GM21423 (cell line): Measurements from ENCODE around the gene PRR19.

Experiments used
- ATAC-seq: cut with Tn5 transposase; IDR thresholded peaks from one replicate; pipeline ENCODE4 v1.9.1; 2021; ENCODE audit warnings: mild to moderate bottlenecking, moderate library complexity; ENCODE audit not compliant: unreplicated experiment

The PRR19 gene

DNA sequence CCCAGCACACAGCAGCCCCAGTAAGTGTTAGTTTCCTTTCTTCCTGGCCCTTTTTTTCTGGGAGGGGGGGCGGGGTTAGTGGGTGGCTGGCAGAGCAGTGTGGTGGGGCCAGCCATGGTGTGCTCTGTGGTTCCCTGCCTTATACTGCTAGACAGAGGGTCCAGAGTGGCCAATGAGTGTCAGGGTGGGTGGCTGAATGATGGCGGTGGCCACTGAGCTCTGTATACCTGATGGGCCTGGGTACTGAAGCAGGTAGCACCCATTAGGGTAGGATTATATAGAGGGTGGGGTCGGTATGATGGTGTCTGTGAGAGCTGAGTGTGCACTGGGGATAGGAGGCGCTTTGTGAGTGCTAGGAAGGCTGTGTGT is 19.1 kb upstream of the PRR19 start:
- no peak for ATAC-seq

DNA sequence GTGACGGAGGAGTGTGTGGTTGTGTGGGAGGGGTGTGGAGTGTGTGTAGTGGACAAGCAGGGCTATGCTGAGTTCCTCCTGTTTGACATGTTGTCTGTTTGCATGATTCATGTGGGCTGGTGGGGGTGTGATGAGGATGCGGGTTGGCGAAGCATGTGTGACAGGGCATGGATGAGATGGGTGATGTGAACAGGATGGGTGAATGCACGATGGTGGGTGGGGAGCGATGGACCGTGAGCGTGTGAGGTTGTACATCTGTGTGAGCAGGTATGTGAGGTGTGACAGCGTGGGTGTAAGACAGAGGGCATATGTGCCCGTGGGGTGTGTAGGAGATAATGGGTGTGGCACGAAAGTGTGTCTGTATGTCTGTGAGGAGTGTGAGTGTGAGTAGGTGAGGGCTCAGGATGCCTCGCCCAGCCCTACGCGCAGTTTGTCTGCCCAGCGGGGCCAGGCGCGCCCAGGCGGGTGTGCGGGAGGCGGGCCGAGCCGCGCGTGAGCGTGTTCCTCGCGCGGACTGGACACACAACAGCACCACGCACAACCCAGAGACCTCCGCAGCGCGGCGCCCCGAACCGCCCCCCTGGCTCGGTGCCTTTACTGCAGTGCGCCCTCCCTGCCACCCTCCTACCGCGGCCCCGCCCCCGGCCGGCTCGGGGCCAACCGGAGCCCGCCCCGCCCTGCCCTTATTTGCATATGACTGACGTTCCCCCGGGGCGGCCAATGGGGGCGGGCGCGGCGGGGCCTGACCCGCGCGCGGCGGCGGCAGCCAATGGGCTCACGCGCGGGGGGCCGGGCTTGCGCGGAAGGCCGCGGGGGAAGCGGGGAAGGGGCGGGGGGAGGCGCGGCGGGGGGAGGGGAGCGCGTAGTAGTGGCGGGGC is 18.5 kb upstream of the PRR19 start:
- peak; percentile 41 for ATAC-seq

DNA sequence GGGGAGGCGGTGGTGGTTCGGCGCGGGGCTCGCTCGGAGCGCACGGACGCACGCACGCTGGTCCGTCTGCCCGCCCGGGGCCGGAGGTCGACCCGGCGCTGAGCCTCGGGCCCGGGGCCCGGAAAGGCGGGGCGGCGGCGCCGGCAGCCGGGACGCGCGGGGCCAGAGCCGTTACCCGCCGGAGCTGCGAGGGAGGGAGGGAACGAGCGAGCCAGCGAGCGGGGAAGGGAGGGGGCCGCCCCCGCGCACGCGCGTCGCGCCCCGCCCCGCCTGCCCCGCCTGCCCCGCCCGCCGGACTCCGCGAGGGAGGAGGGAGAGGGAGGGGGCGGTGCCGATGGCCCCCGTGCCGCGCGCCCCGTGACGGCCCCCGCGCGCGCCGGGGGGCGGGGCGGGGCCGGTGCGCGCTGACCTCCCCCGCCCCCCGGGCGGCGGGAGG is 17.8 kb upstream of the PRR19 start:
- peak; percentile 34 for ATAC-seq

DNA sequence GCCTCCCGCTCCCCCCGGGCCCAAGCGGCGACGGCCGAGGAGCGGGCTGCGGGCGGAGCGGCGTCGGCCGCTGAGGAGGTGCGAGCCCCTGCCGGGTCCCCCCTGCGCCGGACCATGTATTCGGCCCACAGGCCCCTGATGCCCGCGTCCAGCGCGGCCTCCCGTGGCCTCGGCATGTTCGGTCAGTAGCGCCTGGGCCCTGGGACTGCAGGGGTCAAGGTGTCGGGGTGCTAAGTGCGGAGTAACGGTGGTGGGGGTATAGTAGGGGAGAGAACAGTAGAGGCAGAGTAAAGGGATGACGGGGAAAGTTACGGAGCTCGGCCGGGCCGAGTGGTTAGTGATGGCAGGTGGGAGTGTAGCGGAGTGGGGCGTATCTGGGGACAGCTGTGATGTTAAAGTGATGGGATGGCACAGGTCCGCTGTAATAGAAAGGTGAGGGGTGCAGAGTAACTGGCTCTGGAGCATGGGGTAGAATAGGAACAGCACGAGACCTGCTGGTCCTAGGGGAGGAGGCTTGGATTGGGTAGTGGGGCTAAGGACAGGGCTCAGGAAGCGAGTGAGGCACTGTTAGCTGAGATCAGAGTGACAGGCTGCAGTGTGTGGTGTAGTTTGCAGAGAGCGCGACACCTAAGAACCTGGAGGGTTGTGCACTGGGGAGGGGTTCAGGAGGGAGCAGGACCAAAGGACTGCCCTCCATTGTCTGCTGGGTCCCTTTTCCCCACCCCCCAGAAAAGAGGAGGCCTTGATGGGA is 17.2 kb upstream of the PRR19 start:
- ATAC-seq, result no peak

DNA sequence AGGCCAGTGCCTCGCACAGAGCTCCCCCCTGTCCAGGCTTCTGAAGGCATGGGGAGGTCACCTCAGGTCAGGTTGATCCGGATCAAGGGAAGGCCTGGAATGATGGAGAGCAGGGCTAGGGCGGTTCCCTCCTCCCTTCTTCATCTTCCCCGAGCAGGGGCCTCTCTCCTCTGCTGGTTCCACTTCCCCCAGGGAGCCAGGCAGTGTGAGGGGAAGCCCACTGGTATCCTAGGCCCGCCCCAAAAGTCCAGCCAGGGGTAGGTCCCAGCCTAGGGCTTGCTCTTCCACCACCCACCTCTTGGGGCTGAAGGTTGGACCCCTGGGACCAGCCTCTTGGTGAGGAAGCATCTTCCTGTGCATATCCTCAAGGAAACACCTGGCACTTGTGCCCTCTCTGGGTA is 16.4 kb upstream of the PRR19 start:
- no peak for ATAC-seq

DNA sequence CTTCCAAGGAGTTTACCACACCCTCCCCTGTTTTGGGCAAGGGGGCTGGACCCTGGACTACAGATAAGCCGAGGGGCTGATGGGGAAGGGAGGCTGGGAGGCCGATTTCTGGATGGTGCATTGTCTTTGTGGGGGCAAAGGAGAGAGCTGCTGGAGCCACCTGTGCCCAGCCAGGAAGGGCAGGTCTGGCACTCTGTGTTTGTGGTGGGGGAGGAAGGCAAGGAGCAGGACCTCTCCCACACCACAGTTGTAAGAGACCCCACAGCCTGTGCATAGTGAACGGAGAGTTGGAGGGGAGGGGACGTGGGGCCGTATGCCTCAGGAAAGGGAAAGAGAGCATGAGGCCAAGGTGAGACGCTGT is 16.0 kb upstream of the PRR19 start:
- ATAC-seq, result no peak

DNA sequence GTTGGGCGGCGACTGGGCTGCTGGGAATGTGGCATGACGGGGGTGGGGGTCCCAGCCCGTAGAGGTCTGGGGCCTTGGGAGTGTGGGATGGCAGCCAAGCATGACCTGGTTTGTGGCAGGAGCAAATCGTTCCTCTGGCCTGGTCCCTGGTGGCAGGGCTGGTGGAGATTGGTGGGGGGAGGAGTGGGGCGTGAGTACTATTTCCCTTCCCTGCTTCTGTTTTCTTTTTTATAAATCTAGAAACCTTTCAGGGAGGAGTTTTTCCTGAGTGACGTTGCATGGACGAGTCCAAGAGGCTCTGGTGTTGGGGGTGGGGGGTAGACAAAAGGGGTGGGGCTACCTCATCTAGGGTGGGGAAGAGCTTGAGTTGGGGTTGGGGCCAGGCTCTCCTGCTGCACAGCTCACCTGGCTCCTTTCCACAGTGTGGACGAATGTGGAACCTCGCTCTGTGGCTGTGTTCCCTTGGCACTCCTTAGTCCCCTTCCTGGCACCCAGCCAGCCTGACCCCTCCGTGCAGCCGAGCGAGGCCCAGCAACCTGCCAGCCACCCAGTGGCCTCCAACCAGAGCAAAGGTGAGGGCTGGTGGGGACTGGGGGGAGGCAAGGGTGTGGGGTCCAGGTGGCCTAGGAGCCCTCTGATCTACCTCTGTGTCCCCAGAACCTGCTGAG is 15.4 kb upstream of the PRR19 start:
- ATAC-seq, result no peak

DNA sequence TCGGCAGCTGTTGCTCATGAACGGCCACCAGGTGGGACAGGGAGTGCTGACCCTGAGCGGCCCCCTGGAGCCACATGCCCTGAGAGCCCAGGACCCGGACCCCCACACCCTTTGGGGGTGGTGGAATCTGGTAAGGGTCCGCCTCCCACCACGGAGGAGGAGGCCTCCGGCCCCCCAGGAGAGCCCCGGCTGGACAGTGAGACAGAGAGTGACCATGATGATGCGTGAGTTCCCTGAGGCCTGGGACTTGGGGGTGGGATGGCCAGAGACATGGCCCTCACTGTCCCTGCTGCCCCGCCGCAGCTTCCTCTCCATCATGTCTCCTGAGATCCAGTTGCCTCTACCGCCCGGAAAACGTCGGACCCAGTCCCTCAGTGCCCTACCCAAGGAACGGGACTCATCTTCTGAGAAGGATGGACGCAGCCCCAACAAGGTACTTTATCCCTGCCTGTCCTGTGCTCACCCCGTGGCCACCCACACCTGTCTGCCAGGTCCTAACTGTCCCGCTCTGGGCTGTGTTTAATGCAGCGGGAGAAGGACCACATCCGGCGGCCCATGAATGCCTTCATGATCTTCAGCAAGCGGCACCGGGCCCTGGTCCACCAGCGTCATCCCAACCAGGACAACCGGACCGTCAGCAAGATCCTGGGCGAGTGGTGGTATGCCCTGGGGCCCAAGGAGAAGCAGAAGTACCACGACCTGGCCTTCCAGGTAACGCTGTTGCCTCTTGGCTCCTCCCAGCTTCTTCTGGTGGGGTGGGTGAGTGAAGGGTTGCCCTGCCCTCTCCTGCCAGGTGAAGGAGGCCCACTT is 14.7 kb upstream of the PRR19 start:
- no peak for ATAC-seq

DNA sequence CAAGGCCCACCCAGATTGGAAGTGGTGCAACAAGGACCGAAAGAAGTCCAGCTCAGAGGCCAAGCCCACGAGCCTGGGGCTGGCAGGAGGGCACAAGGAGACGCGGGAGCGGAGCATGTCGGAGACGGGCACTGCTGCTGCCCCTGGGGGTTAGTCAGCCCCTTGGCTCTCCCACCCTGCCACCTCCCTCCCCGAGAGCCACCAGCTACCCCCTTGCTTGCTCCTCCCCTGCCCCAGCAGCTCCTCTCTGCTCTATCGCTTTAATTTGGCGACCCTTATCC is 14.2 kb upstream of the PRR19 start:
- ATAC-seq, result no peak

DNA sequence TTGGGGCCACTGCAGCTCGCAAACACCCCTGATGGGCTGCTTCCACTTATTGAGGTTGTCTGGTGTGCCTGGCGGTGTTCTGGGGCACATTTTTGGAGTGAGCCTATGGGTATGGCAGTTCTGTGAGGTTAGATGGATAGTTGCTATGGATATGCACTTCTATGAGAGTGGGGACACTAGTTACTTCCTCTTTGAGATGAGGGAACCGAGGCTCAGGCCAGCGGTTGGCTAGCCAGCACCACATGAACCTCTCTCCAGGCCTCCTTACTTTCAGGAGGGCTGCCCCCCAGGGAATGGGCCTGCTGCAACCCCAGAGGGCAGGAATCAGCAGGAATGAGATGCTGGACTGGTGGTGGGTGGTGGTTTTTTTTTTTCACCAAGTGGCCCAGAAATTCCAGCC is 13.5 kb upstream of the PRR19 start:
- ATAC-seq, result no peak

DNA sequence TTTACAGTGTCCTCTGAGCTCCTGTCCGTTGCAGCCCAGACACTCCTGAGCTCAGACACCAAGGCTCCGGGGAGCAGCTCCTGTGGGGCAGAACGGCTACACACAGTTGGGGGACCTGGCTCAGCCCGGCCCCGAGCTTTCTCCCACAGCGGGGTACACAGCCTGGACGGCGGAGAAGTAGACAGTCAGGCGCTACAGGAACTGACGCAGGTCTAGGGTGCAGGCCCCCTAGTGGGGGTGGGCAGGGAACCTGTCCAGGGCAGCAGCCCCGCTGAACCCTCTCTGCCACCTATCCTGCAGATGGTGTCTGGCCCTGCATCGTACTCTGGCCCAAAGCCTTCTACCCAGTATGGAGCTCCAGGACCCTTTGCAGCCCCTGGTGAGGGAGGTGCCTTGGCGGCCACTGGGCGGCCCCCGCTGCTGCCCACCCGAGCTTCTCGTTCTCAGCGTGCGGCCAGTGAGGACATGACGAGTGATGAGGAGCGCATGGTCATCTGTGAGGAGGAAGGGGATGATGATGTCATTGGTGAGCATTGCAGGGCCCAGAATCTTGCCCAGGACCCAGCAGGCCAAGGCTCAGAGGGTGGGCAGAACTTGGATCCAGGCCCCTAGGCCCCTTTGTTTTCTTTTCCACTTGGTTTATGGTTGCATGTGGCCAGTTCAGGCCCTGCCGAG is 12.9 kb upstream of the PRR19 start:
- no peak for ATAC-seq

DNA sequence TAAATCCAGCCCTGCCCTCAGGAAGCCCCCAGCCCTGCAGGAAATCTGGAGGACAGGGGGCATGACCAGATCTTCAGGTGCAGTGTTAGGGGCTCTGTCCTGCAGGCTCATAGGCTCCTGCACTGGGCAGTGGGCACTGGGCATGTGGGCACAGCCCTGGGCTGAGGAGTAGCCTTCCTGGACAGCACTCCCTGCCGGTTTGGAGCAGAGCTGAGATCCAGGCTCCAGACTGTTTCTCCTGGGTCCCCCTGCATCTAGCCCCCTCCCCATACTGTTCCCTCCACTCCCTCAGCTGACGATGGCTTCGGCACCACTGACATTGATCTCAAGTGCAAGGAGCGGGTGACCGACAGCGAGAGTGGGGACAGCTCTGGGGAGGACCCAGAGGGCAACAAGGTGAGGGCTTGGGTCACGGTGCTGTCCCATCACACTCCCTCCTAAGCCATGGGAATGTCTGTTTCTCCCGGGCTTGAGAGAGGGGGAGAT is 12.3 kb upstream of the PRR19 start:
- ATAC-seq, result no peak

DNA sequence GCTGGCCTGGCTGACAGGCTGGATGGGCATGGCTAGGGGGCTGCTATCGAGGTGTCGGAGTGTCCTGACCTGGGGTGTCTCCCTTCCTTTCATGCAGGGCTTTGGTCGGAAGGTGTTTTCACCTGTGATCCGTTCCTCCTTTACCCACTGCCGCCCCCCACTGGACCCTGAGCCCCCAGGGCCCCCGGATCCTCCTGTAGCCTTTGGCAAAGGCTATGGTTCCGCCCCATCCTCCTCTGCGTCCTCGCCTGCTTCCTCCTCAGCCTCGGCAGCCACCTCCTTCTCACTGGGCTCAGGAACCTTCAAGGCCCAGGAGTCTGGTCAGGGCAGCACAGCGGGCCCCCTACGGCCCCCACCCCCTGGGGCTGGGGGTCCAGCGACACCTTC is 11.8 kb upstream of the PRR19 start:
- no peak for ATAC-seq

DNA sequence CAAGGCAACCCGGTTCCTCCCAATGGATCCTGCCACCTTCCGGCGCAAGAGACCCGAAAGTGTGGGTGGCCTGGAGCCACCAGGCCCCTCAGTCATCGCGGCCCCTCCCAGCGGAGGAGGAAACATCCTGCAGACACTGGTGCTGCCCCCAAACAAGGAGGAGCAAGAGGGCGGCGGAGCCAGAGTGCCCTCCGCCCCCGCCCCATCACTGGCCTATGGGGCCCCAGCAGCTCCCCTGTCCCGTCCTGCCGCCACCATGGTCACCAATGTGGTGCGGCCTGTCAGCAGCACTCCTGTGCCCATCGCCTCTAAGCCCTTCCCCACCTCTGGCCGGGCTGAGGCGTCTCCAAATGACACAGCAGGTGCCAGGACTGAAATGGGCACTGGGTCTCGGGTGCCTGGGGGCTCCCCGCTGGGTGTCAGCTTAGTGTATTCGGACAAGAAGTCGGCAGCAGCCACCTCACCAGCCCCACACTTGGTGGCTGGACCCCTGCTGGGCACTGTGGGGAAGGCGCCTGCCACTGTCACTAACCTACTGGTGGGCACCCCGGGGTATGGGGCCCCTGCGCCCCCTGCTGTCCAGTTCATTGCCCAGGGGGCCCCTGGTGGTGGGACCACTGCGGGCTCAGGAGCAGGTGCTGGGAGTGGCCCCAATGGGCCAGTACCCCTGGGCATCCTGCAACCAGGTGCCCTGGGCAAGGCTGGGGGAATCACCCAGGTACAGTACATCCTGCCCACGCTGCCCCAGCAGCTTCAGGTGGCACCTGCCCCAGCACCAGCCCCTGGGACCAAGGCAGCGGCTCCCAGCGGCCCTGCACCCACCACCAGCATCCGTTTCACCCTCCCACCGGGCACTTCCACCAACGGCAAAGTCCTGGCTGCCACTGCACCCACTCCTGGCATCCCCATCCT is 11.2 kb upstream of the PRR19 start:
- no peak for ATAC-seq

DNA sequence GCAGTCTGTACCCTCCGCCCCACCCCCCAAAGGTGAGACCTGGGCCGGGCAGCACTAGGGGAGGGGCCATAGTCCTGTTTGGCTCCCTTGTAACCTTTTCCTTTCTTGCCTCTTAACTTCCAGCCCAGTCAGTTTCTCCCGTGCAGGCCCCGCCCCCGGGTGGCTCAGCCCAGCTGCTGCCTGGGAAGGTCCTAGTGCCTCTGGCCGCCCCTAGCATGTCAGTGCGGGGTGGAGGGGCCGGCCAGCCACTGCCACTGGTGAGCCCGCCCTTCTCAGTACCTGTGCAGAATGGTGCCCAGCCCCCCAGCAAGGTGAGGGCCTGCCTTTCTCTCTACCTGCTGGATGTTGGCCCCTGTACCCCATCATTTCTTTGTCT is 10.5 kb upstream of the PRR19 start:
- ATAC-seq, result no peak

DNA sequence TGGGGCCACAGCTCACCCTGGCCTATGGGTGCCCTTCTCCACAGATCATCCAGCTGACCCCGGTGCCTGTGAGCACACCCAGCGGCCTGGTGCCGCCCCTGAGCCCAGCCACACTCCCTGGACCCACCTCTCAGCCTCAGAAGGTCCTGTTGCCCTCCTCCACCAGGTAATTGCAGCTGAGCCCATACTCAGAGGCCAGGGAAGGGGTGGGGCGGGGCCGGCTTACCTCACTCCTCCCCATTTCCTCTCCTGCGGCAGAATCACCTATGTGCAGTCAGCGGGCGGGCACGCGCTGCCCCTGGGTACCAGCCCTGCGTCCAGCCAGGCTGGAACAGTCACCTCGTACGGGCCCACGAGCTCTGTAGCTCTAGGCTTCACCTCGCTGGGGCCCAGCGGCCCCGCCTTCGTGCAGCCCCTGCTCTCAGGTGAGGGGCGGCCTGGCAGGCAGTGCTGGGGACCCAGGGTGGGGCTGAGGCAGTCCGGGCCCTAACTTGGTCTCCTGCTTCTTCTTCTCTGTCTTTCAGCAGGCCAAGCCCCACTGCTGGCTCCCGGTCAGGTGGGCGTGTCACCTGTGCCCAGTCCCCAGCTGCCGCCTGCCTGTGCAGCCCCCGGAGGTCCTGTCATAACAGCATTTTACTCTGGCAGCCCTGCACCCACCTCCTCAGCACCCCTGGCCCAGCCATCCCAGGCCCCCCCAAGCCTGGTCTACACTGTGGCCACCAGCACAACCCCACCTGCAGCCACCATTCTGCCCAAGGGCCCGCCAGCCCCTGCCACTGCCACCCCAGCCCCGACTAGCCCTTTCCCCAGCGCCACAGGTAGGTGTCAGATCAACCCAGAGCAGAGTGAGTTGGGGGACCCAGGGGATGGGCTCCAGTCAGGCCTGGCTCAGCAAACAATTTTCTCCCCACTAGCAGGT is 9.6 kb upstream of the PRR19 start:
- no peak for ATAC-seq

DNA sequence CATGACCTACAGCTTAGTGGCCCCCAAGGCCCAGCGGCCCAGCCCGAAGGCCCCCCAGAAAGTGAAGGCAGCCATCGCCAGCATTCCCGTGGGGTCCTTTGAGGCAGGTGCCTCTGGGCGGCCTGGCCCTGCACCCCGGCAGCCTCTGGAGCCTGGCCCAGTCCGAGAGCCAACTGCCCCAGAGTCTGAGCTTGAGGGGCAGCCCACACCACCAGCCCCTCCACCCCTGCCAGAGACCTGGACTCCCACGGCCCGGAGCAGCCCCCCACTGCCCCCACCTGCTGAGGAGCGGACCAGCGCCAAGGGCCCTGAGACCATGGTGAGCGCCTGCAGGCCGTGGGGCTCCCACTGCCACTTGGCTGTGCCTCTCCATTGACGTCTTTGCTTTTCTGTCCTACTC is 9.0 kb upstream of the PRR19 start:
- ATAC-seq, result no peak

DNA sequence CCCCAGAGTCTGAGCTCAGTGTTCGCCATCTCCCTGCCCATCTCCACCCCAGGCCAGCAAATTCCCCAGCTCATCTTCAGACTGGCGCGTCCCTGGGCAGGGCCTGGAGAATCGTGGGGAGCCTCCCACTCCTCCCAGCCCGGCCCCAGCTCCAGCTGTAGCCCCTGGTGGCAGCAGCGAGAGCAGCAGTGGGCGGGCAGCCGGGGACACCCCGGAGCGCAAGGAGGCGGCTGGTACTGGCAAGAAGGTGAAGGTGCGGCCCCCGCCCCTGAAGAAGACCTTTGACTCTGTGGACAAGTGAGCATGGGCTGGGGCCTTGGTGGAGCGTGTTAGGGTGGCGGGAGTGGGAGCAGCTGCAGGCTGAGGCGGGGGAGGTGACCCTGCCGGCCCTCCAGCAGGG is 8.4 kb upstream of the PRR19 start:
- no peak for ATAC-seq

DNA sequence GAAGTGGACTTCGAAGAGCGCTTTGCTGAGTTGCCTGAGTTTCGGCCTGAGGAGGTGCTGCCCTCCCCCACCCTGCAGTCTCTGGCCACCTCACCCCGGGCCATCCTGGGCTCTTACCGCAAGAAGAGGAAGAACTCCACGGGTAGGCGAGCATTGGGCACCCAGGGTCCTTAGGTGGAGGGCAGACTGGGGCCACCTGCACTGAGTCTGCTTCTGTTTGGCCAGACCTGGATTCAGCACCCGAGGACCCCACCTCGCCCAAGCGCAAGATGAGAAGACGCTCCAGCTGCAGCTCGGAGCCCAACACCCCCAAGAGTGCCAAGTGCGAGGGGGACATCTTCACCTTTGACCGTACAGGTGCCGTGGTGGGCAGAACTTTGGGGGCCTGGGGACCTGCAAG is 8.0 kb upstream of the PRR19 start:
- no peak for ATAC-seq
